GM23248 (cell line): ENCODE results near the gene SNTB2. TPM values are rescaled to one million over a fixed set of nuclear protein-coding genes. Genes with fewer than 3 reads are reported as not detected.

Experiments
- DNase-seq: peaks from one replicate; pipeline ENCODE4 v3.0.0-alpha.2; 2015
- H2AFZ ChIP-seq: fragments of 200-600 bp; sonication (generic); 2 replicates; pipeline ENCODE4 v1.6.1; 2016; ENCODE audit warnings: antibody characterized with exemption
- H3F3A ChIP-seq: fragments of 200-600 bp; sonication (generic); 2 replicates; pipeline ENCODE4 v1.6.1; 2016; ENCODE audit warnings: mild to moderate bottlenecking, antibody characterized with exemption, mixed run types; ENCODE audit not compliant: insufficient read depth
- H3K27ac ChIP-seq: fragments of 200-600 bp; sonication (generic); 2 replicates; pipeline ENCODE4 v1.5.1; 2016; ENCODE audit warnings: mild to moderate bottlenecking
- H3K27me3 ChIP-seq: fragments of 200-600 bp; sonication (generic); replicated peaks from 2 replicates; pipeline ENCODE4 v1.6.1; 2016; ENCODE audit warnings: mild to moderate bottlenecking; ENCODE audit not compliant: insufficient read depth
- H3K36me3 ChIP-seq: fragments of 200-600 bp; sonication (generic); 2 replicates; pipeline ENCODE4 v1.6.1; 2016; ENCODE audit warnings: low read depth, mild to moderate bottlenecking
- H3K4me1 ChIP-seq: fragments of 200-600 bp; sonication (generic); 2 replicates; pipeline ENCODE4 v1.6.1; 2016; ENCODE audit warnings: mild to moderate bottlenecking; ENCODE audit not compliant: insufficient read depth
- H3K4me2 ChIP-seq: fragments of 200-600 bp; sonication (generic); one replicate; pipeline ENCODE4 v1.6.1; 2016; ENCODE audit warnings: mild to moderate bottlenecking; ENCODE audit not compliant: unreplicated experiment
- H3K4me3 ChIP-seq: fragments of 200-600 bp; sonication (generic); 2 replicates; pipeline ENCODE4 v1.5.1; 2016; ENCODE audit warnings: mild to moderate bottlenecking
- H3K79me2 ChIP-seq: fragments of 200-600 bp; sonication (generic); 2 replicates; pipeline ENCODE4 v1.6.1; 2016; ENCODE audit warnings: mild to moderate bottlenecking; ENCODE audit not compliant: insufficient read depth
- H3K9ac ChIP-seq: fragments of 200-600 bp; sonication (generic); 2 replicates; pipeline ENCODE4 v1.6.1; 2016; ENCODE audit warnings: mild to moderate bottlenecking
- H3K9me2 ChIP-seq: fragments of 200-600 bp; sonication (generic); 2 replicates; pipeline ENCODE4 v1.6.1; 2016; ENCODE audit warnings: mixed run types, mild to moderate bottlenecking, moderate library complexity; ENCODE audit not compliant: insufficient read depth
- H3K9me3 ChIP-seq: fragments of 200-600 bp; sonication (generic); one replicate; pipeline ENCODE4 v1.6.1; 2017; ENCODE audit warnings: low read depth
- H4K20me1 ChIP-seq: fragments of 200-600 bp; sonication (generic); 2 replicates; pipeline ENCODE4 v1.6.0; 2016; ENCODE audit not compliant: insufficient read depth
- EZH2 ChIP-seq: fragments of 200-600 bp; sonication (generic); IDR thresholded peaks from 2 replicates; pipeline ENCODE4 v1.6.1; 2018; ENCODE audit warnings: antibody characterized with exemption, mild to moderate bottlenecking; ENCODE audit not compliant: insufficient read depth, poor library complexity, severe bottlenecking
- EZH2phosphoT487 ChIP-seq: fragments of 200-600 bp; sonication (generic); IDR thresholded peaks from 2 replicates; pipeline ENCODE4 v1.6.1; 2018; ENCODE audit warnings: antibody characterized with exemption, moderate library complexity, mild to moderate bottlenecking, low read depth; ENCODE audit not compliant: insufficient read depth
- WGBS, 2 experiments: methylation state at CpG; one replicate each; pipeline ENCODE4 v1.1.6; 2015 to 2017; ENCODE audit warnings: low lambda C conversion rate in 2 of 2, low coverage in 1 of 2; ENCODE audit errors: missing lambda C conversion rate in 2 of 2; 5-methylcytosine and 5-hydroxymethylcytosine counted together
- in situ Hi-C: fragments of 300-500 bp; cut with MboI; formaldehyde crosslinking; loops from 2 replicates; pipeline ENCODE4 v1.15.0; 2020
- polyA plus RNA-seq: library from polyadenylated mRNA; unstranded; fragments of >200 nt; fragmentation: Nextera tagmentation; extraction: Ambion mirVana; gene quantifications from 2 replicates; pipeline ENCODE4 v1.2.1, GENCODE V29; 2016
- total RNA-seq: library from RNA; depleted of rRNA; stranded (reverse); fragments of >200 nt; shearing (Covaris generic); gene quantifications from 2 replicates; pipeline ENCODE4 v1.2.3, GENCODE V29; 2014

SNTB2 gene
- total and polyA plus RNA-seq, 2 experiments from 2014 or later: 6.0 to 30.4 TPM

- peak overlapping the region; percentile 0; the same call in 1 of the 2 replicates for H3K9ac ChIP-seq
- H3K9me3 ChIP-seq: no peaks in the 10 kb centered on the region
- H3K27ac ChIP-seq: peak overlapping the region; percentile 21; the same call in 1 of the 2 replicates
- in situ Hi-C loops: no loop called here
- no peak overlapping the region for H3K4me3 ChIP-seq
- H3K4me2 ChIP-seq: peak overlapping the region; percentile 29
- no peaks in the 10 kb centered on the region for H4K20me1 ChIP-seq
- H3K36me3 ChIP-seq: peaks cover 13% of the 10 kb centered on the region; the same call in 1 of the 2 replicates
- peak; percentile 44 for DNase-seq
- H3K9me2 ChIP-seq: no peaks in the 10 kb centered on the region
- H3K27me3 ChIP-seq: no peaks in the 10 kb centered on the region
- peak overlapping the region; percentile 11; the same call in 1 of the 2 replicates for H2AFZ ChIP-seq
- no peak for TF ChIP-seq EZH2phosphoT487
- no peak for TF ChIP-seq EZH2
- H3F3A ChIP-seq: peaks cover 59% of the 10 kb centered on the region
- H3K79me2 ChIP-seq: 0 out of 2 replicates have a peak, but pooled peaks cover 3% of the 10 kb centered on the region
- H3K4me1 ChIP-seq: peaks cover 50% of the 10 kb centered on the region
- WGBS, 2 experiments: 30 to 40% methylated on average over 5 to 6 of the region's 6 CpGs
Measured at GRCh38 chr16:69171325-69172084, 15.5 kb upstream of the SNTB2 start.

- WGBS, 2 experiments: 48 to 51% methylated on average over 4 of the region's 4 CpGs
Measured at GRCh38 chr16:69176033-69176800, 10.7 kb upstream of the SNTB2 start.

GRCh38 chr16:69179328-69180010 is 7.5 kb upstream of the SNTB2 start:
- Histone ChIP-seq H3K4me2 (peak overlapping the region; percentile 41), H2AFZ (no peak overlapping the region), H3K79me2 (no peaks in the 10 kb centered on the region), H3K4me1 (peaks cover 37% of the 10 kb centered on the region), H4K20me1 (no peaks in the 10 kb centered on the region), H3F3A (peaks cover 24% of the 10 kb centered on the region), H3K27ac (peak overlapping the region; percentile 73), H3K9ac (peak overlapping the region; percentile 27), H3K27me3 (no peaks in the 10 kb centered on the region), H3K36me3 (no peaks in the 10 kb centered on the region), H3K4me3 (peak overlapping the region; percentile 14; the same call in 1 of the 2 replicates), H3K9me2 (no peaks in the 10 kb centered on the region), H3K9me3 (no peaks in the 10 kb centered on the region)
- DNase-seq: peak; percentile 89
- WGBS, 2 experiments: 1 to 2% methylated on average over 6 of the region's 6 CpGs
- in situ Hi-C loops: no loop called here
- no peak for TF ChIP-seq EZH2
- 0 out of 2 replicates have a peak, but pooled peaks have one; percentile 57 for TF ChIP-seq EZH2phosphoT487

More at GRCh38 chr16:69176033-69176800, 10.7 kb upstream of the SNTB2 start:
- H3F3A ChIP-seq: peaks cover 53% of the 10 kb centered on the region
- H3K9me3 ChIP-seq: no peaks in the 10 kb centered on the region
- no peak overlapping the region for H3K4me3 ChIP-seq
- no peaks in the 10 kb centered on the region for H4K20me1 ChIP-seq
- peaks cover 52% of the 10 kb centered on the region for H3K4me1 ChIP-seq
- H3K36me3 ChIP-seq: no peaks in the 10 kb centered on the region
- H2AFZ ChIP-seq: no peak overlapping the region
- in situ Hi-C loops: no loop called here
- no peak overlapping the region for H3K9ac ChIP-seq
- no peaks in the 10 kb centered on the region for H3K79me2 ChIP-seq
- no peaks in the 10 kb centered on the region for H3K27me3 ChIP-seq
- H3K9me2 ChIP-seq: no peaks in the 10 kb centered on the region
- peak; percentile 85 for DNase-seq
- H3K4me2 ChIP-seq: peak overlapping the region; percentile 35
- H3K27ac ChIP-seq: peak overlapping the region; percentile 67
- TF ChIP-seq EZH2 (no peak), EZH2phosphoT487 (no peak)

GRCh38 chr16:69180011-69180338 is 7.0 kb upstream of the SNTB2 start:
- Histone ChIP-seq H3F3A (peaks cover 23% of the 10 kb centered on the region), H3K79me2 (no peaks in the 10 kb centered on the region), H2AFZ (no peak overlapping the region), H3K9ac (no peak overlapping the region), H3K27ac (peak overlapping the region; percentile 73), H3K4me3 (no peak overlapping the region), H3K27me3 (no peaks in the 10 kb centered on the region), H3K36me3 (no peaks in the 10 kb centered on the region), H4K20me1 (no peaks in the 10 kb centered on the region), H3K4me1 (peaks cover 37% of the 10 kb centered on the region), H3K9me3 (no peaks in the 10 kb centered on the region), H3K9me2 (no peaks in the 10 kb centered on the region), H3K4me2 (peak overlapping the region; percentile 41)
- in situ Hi-C loops: no loop called here
- DNase-seq: no peak
- TF ChIP-seq EZH2phosphoT487: no peak
- TF ChIP-seq EZH2: no peak
